Measurements from ENCODE around the gene FAAH2.
"Not testable (repeated sequence)": the region's sequence is repeated elsewhere in the genome, so short reads cannot be mapped to it uniquely, and the experiment has no call there.

The FAAH2 gene

DNA sequence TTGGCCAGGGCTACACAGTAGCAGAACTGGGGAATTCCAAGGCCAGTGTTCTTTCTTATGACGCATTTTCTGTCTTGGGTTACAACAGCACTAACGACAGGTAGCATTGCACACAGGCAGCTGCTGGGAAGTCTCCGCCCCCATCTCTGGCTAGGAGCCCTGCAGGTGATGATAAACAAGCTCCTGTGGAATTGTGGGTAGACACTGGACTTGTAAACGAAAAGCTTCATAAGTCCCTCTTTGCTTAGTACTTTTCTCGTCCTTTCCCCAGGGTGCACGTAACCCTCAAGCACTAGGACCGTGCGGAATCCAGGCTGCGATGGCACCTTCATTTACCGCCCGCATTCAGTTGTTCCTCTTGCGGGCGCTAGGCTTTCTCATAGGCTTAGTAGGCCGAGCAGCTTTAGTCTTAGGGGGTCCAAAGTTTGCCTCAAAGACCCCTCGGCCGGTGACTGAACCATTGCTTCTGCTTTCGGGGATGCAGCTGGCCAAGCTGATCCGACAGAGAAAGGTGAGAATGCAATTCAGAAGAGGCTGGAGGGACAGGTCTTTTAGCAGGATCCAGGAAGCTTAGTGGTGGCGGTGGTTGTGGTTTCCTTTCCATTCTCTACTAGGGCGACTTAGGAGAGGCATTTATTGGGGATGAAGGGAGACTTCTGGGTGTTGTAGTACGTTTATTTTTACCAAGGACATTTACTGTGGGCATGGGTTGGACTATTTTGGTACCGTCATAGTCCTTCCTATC lies at the start of gene FAAH2:
Gene FAAH2, plus strand, starts transcription at position 200 of the 745 bp plus-strand sequence. Its CDS starts 120 bp downstream, at position 320.
- peak within 1 kb of the TSS; percentile 84 for H3K27ac Mint-ChIP-seq
- peaks cover 51% of the 10 kb centered on the region for H3K4me1 Mint-ChIP-seq (ENCODE audit: low read depth)

DNA sequence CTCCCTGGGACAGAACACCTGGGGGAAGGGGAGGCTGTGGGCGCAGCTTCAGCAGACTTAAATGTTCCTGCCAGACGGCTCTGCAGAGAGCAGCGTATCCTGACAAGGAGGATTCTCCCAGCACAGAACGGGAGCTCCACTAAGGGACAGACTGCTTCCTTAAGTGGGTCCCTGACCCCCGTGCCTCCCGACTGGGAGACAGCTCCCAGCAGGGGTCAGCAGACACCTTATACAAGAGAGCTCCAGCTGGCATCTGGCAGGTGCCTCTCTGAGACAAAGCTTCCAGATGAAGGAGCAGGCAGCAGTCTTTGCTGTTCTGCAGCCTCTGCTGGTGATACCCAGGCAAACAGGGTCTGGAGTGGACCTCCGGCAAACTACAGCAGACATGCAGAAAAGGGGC lies 44.5 kb upstream of the FAAH2 start:
- Mint-ChIP-seq H3K4me1 (ENCODE audit: low read depth) (peaks cover 1% of the 10 kb centered on the region), H3K9me3 (no peaks in the 10 kb centered on the region), H3K27ac (no peak overlapping the region), H3K36me3 (ENCODE audit: low read depth) (no peaks in the 10 kb centered on the region), H3K4me3 (no peak overlapping the region), H3K27me3 (ENCODE audit: low read depth) (no peaks in the 10 kb centered on the region)

More for the DNA sequence above, at the start of gene FAAH2:
- H3K36me3 Mint-ChIP-seq (ENCODE audit: low read depth), result peaks cover 7% of the 10 kb centered on the region
- no peaks in the 10 kb centered on the region for H3K27me3 Mint-ChIP-seq (ENCODE audit: low read depth)
- peak within 1 kb of the TSS; percentile 88 for H3K4me3 Mint-ChIP-seq
- no peaks in the 10 kb centered on the region for H3K9me3 Mint-ChIP-seq

- Mint-ChIP-seq H3K4me3 (no peak overlapping the region), H3K36me3 (ENCODE audit: low read depth) (no peaks in the 10 kb centered on the region), H3K27ac (no peak overlapping the region), H3K27me3 (ENCODE audit: low read depth) (no peaks in the 10 kb centered on the region), H3K9me3 (peaks cover 15% of the 10 kb centered on the region), H3K4me1 (ENCODE audit: low read depth) (no peaks in the 10 kb centered on the region)
Measured at GRCh38 chrX:57251965-57252364, 34.5 kb upstream of the FAAH2 start.

DNA sequence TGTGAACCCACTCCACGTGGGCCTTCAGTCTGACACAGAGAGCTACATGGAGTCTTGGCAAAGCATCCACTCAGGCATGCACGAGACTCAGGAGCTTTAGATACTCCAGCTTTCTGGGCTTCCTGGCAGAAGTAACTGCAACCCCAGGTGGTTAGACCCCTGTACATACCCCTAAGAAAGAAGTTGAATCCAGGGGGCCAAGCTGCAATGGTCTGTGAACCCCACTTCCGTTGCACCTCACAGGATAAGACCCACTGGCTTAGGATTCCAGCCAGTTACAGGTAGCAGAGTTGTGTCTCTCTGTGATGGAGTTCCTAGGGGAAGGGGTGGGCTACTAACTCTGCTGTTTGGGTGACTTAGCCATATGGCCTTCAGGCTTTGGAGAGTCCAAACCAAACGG lies 21.4 kb upstream of the FAAH2 start:
- H3K4me3 Mint-ChIP-seq, result no peak overlapping the region

GRCh38 chrX:57266275-57266674 lies 20.2 kb upstream of the FAAH2 start:
- Mint-ChIP-seq H3K4me1 (ENCODE audit: low read depth) (no peaks in the 10 kb centered on the region), H3K27me3 (ENCODE audit: low read depth) (no peaks in the 10 kb centered on the region)

More for the DNA sequence above, 21.4 kb upstream of the FAAH2 start:
- H3K4me1 Mint-ChIP-seq (ENCODE audit: low read depth), result no peaks in the 10 kb centered on the region
- no peaks in the 10 kb centered on the region for H3K36me3 Mint-ChIP-seq (ENCODE audit: low read depth)
- H3K27me3 Mint-ChIP-seq (ENCODE audit: low read depth), result no peaks in the 10 kb centered on the region
- peaks cover 6% of the 10 kb centered on the region for H3K9me3 Mint-ChIP-seq
- no peak overlapping the region for H3K27ac Mint-ChIP-seq

DNA sequence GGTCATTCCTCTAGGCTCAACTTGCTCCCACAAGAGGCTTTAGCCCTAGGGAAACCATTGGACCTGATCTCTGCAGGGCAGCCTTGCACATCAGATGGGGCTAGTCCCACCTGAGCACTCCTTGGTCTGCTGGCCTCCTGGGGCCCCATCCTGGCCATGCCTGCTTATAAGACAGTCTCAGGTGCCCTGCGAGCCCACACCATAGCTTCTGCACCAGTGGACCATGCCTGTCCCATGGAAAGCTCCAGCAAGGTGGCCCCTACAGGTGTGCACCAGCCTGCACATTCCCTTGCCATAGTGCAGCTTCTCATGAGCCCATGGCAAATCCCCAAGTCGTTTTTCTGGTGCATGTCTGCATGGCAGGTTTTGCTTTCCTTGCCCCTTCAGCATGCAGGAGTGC lies 19.6 kb upstream of the FAAH2 start:
- H3K27ac Mint-ChIP-seq, result no peak overlapping the region
- H3K4me1 Mint-ChIP-seq (ENCODE audit: low read depth), result no peaks in the 10 kb centered on the region
- H3K27me3 Mint-ChIP-seq (ENCODE audit: low read depth), result no peaks in the 10 kb centered on the region
- H3K4me3 Mint-ChIP-seq, result no peak overlapping the region
- H3K9me3 Mint-ChIP-seq, result peaks cover 6% of the 10 kb centered on the region
- H3K36me3 Mint-ChIP-seq (ENCODE audit: low read depth), result no peaks in the 10 kb centered on the region

More at GRCh38 chrX:57266275-57266674, 20.2 kb upstream of the FAAH2 start:
- Mint-ChIP-seq H3K27ac (no peak overlapping the region), H3K4me3 (no peak overlapping the region), H3K36me3 (ENCODE audit: low read depth) (no peaks in the 10 kb centered on the region), H3K9me3 (peaks cover 6% of the 10 kb centered on the region)

DNA sequence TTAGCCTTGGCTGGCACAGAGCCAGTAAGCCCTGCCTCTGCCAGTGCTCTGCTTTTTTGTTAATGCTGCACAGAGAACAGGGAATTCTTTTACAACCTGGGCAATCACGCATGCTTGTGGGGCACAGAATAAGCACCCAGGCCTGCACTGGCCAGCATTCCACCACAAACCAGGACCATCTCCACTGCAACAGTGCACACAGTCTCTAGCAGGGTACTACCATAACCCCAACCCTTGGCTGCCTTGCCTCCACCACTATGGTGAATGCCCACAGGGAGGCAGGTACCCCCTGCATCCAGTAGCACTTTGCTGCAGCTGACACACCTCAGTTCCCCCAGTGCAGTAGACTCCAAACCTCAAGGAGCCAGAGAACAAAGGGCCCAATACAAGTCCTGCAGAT lies 19.2 kb upstream of the FAAH2 start:
- Mint-ChIP-seq H3K27me3 (ENCODE audit: low read depth) (no peaks in the 10 kb centered on the region), H3K4me3 (no peak overlapping the region)

GRCh38 chrX:57270980-57271379 lies 15.5 kb upstream of the FAAH2 start:
- no peak overlapping the region for H3K4me3 Mint-ChIP-seq
- H3K27me3 Mint-ChIP-seq (ENCODE audit: low read depth), result peaks cover 1% of the 10 kb centered on the region
- no peak overlapping the region for H3K27ac Mint-ChIP-seq
- no peaks in the 10 kb centered on the region for H3K36me3 Mint-ChIP-seq (ENCODE audit: low read depth)
- no peaks in the 10 kb centered on the region for H3K4me1 Mint-ChIP-seq (ENCODE audit: low read depth)
- H3K9me3 Mint-ChIP-seq, result peaks cover 6% of the 10 kb centered on the region

More for the DNA sequence above, 19.2 kb upstream of the FAAH2 start:
- Mint-ChIP-seq H3K36me3 (ENCODE audit: low read depth) (no peaks in the 10 kb centered on the region), H3K4me1 (ENCODE audit: low read depth) (no peaks in the 10 kb centered on the region), H3K27ac (no peak overlapping the region), H3K9me3 (peaks cover 6% of the 10 kb centered on the region)

- Mint-ChIP-seq H3K4me1 (ENCODE audit: low read depth) (peaks cover 32% of the 10 kb centered on the region), H3K9me3 (no peaks in the 10 kb centered on the region), H3K27me3 (ENCODE audit: low read depth) (no peaks in the 10 kb centered on the region), H3K4me3 (peak overlapping the region; percentile 3), H3K27ac (peak overlapping the region; percentile 35), H3K36me3 (ENCODE audit: low read depth) (no peaks in the 10 kb centered on the region)
Measured at GRCh38 chrX:57282568-57282967, 3.9 kb upstream of the FAAH2 start.

- Mint-ChIP-seq H3K36me3 (ENCODE audit: low read depth) (no peaks in the 10 kb centered on the region), H3K4me1 (ENCODE audit: low read depth) (peaks cover 42% of the 10 kb centered on the region), H3K9me3 (no peaks in the 10 kb centered on the region), H3K27ac (peak overlapping the region; percentile 84), H3K4me3 (no peak overlapping the region), H3K27me3 (ENCODE audit: low read depth) (no peaks in the 10 kb centered on the region)
Measured at GRCh38 chrX:57285001-57285400, 1.5 kb upstream of the FAAH2 start.

DNA sequence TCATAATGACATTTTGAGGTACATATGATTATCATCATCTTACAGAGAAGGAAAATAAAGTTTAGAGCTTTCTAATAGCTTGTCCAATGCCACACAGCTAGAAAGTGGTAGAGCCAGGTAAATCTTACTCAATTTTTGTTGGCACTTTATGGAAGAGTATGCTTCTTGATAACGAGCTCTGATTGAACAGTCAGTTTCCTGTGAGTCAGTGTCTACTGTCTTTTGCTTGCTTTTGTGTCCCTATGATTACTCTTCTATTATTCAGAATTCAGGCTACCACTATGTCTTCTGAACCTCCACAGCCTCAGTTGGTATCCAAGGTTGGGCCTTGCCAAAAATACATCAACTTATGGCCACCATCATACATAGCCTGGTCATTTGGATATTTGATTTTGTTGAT lies 2.6 kb downstream of the FAAH2 start:
- peaks cover 45% of the 10 kb centered on the region for H3K4me1 Mint-ChIP-seq (ENCODE audit: low read depth)
- peak overlapping the region; percentile 34 for H3K27ac Mint-ChIP-seq
- peaks cover 15% of the 10 kb centered on the region for H3K36me3 Mint-ChIP-seq (ENCODE audit: low read depth)
- no peaks in the 10 kb centered on the region for H3K9me3 Mint-ChIP-seq
- H3K27me3 Mint-ChIP-seq (ENCODE audit: low read depth), result no peaks in the 10 kb centered on the region
- peak overlapping the region; percentile 59 for H3K4me3 Mint-ChIP-seq

- Mint-ChIP-seq H3K36me3 (ENCODE audit: low read depth) (peaks cover 38% of the 10 kb centered on the region), H3K27ac (no peak overlapping the region), H3K9me3 (peaks cover 6% of the 10 kb centered on the region), H3K27me3 (ENCODE audit: low read depth) (no peaks in the 10 kb centered on the region), H3K4me1 (ENCODE audit: low read depth) (peaks cover 27% of the 10 kb centered on the region), H3K4me3 (no peak overlapping the region)
Measured at GRCh38 chrX:57294961-57295360, 8.5 kb downstream of the FAAH2 start.

GRCh38 chrX:57295679-57296078 lies 9.2 kb downstream of the FAAH2 start:
- not testable (repeated sequence) for H3K27ac Mint-ChIP-seq; H3K4me3 Mint-ChIP-seq; H3K9me3 Mint-ChIP-seq; H3K27me3 Mint-ChIP-seq (ENCODE audit: low read depth)
- Mint-ChIP-seq H3K36me3 (ENCODE audit: low read depth) (peaks cover 35% of the 10 kb centered on the region), H3K4me1 (ENCODE audit: low read depth) (peaks cover 23% of the 10 kb centered on the region)

DNA sequence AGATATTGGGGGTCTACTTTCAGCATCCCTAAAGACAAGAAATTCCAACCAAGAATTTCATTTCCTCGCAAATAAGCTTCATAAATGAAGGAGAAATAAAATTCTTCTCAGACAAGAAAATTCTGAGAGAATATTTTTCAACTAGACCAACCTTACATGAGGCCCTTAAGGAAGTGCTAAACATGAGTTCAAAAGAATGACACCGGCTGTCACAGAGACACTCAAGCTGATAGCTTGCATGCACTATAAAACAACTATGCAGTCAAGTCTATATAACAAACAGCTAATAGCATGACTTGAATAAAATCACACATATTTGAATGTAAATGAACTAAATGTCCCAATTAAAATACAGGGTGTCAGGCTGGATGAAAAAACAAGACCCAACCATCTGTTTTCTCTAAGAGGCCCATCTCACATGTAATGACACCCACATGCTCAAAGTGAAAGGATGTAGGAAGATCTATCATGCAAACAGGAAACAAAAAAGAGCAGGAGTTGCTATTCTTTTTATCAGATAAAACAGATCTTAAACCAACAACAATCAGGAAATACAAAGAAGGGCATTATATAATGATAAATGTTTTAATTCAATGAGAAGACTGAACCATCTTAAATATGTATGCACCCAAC lies 27.2 kb downstream of the FAAH2 start:
- H3K27ac Mint-ChIP-seq, result peak overlapping the region; percentile 66
- peaks cover 36% of the 10 kb centered on the region for H3K9me3 Mint-ChIP-seq
- H3K4me3 Mint-ChIP-seq, result no peak overlapping the region
- H3K4me1 Mint-ChIP-seq (ENCODE audit: low read depth), result peaks cover 14% of the 10 kb centered on the region
- peaks cover 63% of the 10 kb centered on the region for H3K36me3 Mint-ChIP-seq (ENCODE audit: low read depth)
- H3K27me3 Mint-ChIP-seq (ENCODE audit: low read depth), result no peaks in the 10 kb centered on the region

DNA sequence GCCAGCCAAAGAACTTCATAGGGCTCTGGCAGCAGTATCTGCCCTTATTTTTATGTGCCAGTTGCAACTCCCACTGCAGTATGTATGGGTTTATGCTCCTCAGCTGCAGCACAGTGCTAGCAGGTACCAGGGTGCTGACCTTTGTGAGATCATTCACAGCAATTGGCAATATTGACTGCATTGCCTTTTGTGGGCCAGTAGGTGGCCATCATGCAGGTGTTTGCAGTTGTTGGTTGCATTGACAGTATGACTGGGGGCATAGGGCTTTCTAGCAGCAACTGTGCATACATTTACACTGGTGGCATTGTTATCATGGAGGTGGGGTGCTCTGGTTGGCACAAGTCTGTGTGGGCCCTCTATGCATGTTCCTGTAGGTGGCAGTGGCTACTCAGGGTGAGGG lies 42.5 kb downstream of the FAAH2 start:
- no peak overlapping the region for H3K4me3 Mint-ChIP-seq
- H3K4me1 Mint-ChIP-seq (ENCODE audit: low read depth), result no peaks in the 10 kb centered on the region
- no peak overlapping the region for H3K27ac Mint-ChIP-seq
- H3K9me3 Mint-ChIP-seq, result peaks cover 16% of the 10 kb centered on the region
- peaks cover 32% of the 10 kb centered on the region for H3K36me3 Mint-ChIP-seq (ENCODE audit: low read depth)
- H3K27me3 Mint-ChIP-seq (ENCODE audit: low read depth), result no peaks in the 10 kb centered on the region
